ENCODE results near the gene STAM.

DNA sequence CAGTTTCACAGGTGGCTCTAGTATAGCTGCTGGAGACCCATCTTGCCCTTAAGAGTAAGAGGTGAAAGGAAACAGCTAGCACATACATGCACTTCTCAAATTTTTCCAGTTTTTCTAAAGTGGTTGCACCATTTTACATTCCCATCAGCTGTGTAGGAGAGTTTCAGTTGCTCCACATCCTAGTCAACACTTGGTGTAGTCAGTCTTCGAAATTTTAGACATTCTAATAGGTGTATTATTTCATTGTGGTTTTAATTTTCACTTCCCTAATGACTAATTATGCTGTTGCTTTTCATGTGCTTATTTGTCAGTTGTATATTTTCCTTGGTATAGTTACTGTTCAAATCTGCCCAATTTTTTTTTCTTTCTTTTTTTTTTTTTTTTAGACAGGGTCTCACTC is 17.3 kb upstream of the STAM start:
- TF ChIP-seq, protein P1, sequence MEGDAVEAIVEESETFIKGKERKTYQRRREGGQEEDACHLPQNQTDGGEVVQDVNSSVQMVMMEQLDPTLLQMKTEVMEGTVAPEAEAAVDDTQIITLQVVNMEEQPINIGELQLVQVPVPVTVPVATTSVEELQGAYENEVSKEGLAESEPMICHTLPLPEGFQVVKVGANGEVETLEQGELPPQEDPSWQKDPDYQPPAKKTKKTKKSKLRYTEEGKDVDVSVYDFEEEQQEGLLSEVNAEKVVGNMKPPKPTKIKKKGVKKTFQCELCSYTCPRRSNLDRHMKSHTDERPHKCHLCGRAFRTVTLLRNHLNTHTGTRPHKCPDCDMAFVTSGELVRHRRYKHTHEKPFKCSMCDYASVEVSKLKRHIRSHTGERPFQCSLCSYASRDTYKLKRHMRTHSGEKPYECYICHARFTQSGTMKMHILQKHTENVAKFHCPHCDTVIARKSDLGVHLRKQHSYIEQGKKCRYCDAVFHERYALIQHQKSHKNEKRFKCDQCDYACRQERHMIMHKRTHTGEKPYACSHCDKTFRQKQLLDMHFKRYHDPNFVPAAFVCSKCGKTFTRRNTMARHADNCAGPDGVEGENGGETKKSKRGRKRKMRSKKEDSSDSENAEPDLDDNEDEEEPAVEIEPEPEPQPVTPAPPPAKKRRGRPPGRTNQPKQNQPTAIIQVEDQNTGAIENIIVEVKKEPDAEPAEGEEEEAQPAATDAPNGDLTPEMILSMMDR (IDR thresholded peaks at IDR 0.05) = no peak
- no peak for TF ChIP-seq POLR2A (IDR thresholded peaks at IDR 0.05)
